Right hindlimb (tissue), 1 donor: ENCODE results near the gene KRTAP10-9.
"Not testable (repeated sequence)": the region's sequence is repeated elsewhere in the genome, so short reads cannot be mapped to it uniquely, and the experiment has no call there.

Experiments
- DNase-seq: peaks from one replicate; pipeline ENCODE4 v3.0.0-alpha.2; 2018

The KRTAP10-9 gene

GRCh38 chr21:44596068-44596725, 30.7 kb upstream of the KRTAP10-9 start:
- DNase-seq = no peak

GRCh38 chr21:44598061-44598460, 28.8 kb upstream of the KRTAP10-9 start:
- no peak for DNase-seq

GRCh38 chr21:44599264-44600029, 27.4 kb upstream of the KRTAP10-9 start:
- DNase-seq = no peak

GRCh38 chr21:44600118-44600978, 26.5 kb upstream of the KRTAP10-9 start, which contains the start of gene KRTAP10-7:
Gene KRTAP10-7 (plus strand): TSS chr21:44600597. CDS start chr21:44600622, 25 bp downstream.
- not testable (repeated sequence) for DNase-seq

- DNase-seq = not testable (repeated sequence)
Measured at GRCh38 chr21:44601091-44601490, 25.8 kb upstream of the KRTAP10-9 start.

- no peak for DNase-seq
Measured at GRCh38 chr21:44601596-44602462, 25.1 kb upstream of the KRTAP10-9 start.

- DNase-seq = no peak
Measured at GRCh38 chr21:44602463-44602850, 24.4 kb upstream of the KRTAP10-9 start.

- DNase-seq = no peak
Measured at GRCh38 chr21:44603109-44603875, 23.6 kb upstream of the KRTAP10-9 start.

- no peak for DNase-seq
Measured at GRCh38 chr21:44603911-44604310, 23.0 kb upstream of the KRTAP10-9 start.

- no peak for DNase-seq
Measured at GRCh38 chr21:44606495-44606894, 20.4 kb upstream of the KRTAP10-9 start.

GRCh38 chr21:44609193-44609592, 17.7 kb upstream of the KRTAP10-9 start:
- no peak for DNase-seq

- DNase-seq = not testable (repeated sequence)
Measured at GRCh38 chr21:44610157-44610843, 16.6 kb upstream of the KRTAP10-9 start.

GRCh38 chr21:44611551-44611950, 15.3 kb upstream of the KRTAP10-9 start:
- no peak for DNase-seq

GRCh38 chr21:44612029-44612486, 14.8 kb upstream of the KRTAP10-9 start, which contains the start of gene KRTAP10-8:
Gene KRTAP10-8 (plus strand): TSS chr21:44612079. CDS start chr21:44612101, 22 bp downstream.
- no peak for DNase-seq

GRCh38 chr21:44612669-44613229, 14.1 kb upstream of the KRTAP10-9 start:
- no peak for DNase-seq

GRCh38 chr21:44613386-44614155, 13.3 kb upstream of the KRTAP10-9 start:
- no peak for DNase-seq

GRCh38 chr21:44614161-44614631, 12.7 kb upstream of the KRTAP10-9 start:
- DNase-seq = no peak

GRCh38 chr21:44614961-44615391, 11.9 kb upstream of the KRTAP10-9 start:
- DNase-seq = no peak

GRCh38 chr21:44615466-44615865, 11.4 kb upstream of the KRTAP10-9 start:
- no peak for DNase-seq
